Endometrium (tissue), 2 donors: ENCODE results near the gene VSIG10L.
A peak's percentile ranks its signal among the peaks of the same experiment; 100 is the strongest.

Experiments
- FAIRE-seq: peaks from 2 replicates; lab custom pipeline; 2012; peaks lifted over from hg19 to GRCh38; lab: Jason Lieb, UNC
- donor health status: control.
- donor health status: control.

VSIG10L gene

GRCh38 chr19:51341976-51342580 lies at the start of gene VSIG10L:
VSIG10L (minus strand) TSS chr19:51342139; CDS start chr19:51342124, 15 bp downstream.
- no peak for FAIRE-seq

- FAIRE-seq: no peak
Measured at GRCh38 chr19:51391073-51391611, 49.2 kb upstream of the VSIG10L start.

DNA sequence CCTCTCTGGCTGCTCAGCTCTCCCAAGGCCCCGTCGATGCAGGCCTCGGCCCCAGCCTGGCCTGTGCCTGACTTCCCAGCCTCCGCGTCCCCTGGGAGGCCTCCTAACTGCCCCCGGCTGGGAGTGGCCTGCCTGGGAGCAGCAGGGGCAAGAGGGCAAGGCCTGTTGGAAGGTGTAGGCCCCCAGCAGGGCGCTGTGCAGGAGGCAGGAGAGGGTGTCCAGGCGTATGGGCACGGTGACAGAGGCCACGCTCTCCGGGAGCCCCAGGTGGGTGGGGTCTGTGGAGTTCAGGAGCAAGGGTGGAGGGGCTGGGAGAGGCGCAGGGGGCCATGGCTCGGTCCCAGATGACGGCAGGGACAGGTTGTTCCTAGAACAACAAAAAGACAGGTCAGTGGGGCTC lies 47.2 kb upstream of the VSIG10L start:
- FAIRE-seq: no peak

DNA sequence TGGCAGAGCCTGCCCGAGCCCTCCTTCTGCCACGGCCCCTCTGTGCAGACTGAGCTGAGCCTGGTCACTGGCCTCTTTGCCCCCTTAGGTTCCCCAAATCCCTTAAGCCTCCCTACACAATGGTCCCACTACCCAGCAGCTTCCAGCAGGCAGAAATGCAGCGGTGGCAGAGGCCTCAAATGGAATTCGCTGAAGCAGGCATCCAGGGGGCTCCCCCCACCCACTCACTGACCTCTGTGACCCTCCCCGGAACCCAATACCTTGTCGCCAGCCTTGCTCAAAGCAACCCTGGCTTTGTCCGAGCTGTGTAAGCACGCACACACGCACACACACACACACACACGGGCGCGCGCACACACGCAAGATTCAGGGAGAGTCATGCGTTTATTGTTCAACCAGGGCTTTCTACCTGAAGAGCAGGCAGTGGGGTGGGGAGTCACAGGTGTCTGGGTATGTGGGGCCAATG lies 46.0 kb upstream of the VSIG10L start, which contains the start of gene LIM2:
Gene LIM2 (minus strand): TSS at position 51 of the 466 bp plus-strand sequence. CDS start 531 bp downstream, outside the sequence.
- FAIRE-seq: no peak

GRCh38 chr19:51386882-51387520 lies 45.1 kb upstream of the VSIG10L start:
- FAIRE-seq: no peak

GRCh38 chr19:51382004-51382403 lies 40.1 kb upstream of the VSIG10L start:
- FAIRE-seq: no peak

GRCh38 chr19:51380379-51380778 lies 38.4 kb upstream of the VSIG10L start:
- no peak for FAIRE-seq

GRCh38 chr19:51377422-51377821 lies 35.5 kb upstream of the VSIG10L start:
- FAIRE-seq: no peak

DNA sequence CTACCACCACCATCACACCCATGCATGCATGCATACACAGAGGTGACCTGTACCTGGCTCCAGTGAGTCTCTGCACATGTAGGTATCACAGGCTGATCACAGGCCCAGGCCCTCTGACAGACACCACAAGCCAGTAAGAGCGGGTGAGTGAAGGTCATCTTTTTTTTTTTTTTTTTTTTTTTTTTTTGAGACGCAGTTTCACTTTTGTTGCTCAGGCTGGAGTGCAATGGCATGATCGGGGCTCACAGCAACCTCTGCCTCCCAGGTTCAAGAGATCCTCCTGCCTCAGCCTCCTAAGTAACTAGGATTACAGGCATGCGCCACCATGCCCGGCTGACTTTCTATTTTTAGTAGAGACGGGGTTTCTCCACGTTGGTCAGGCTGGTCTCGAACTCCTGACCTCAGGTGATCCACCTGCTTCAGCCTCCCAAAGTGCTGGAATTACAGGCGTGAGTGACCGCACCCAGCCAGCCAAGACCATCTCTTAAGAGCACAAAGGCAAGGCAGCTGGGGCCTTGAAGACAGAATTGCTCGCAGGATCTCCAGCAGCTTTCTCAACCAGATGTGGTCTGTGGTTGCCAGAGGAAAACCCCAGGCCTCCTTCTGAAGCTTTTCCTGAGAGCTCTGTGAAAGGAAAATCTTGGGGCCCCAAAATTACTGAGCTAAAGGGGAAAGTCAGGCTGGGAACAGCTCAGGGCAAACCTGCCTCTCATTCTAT lies 33.7 kb upstream of the VSIG10L start:
- no peak for FAIRE-seq

DNA sequence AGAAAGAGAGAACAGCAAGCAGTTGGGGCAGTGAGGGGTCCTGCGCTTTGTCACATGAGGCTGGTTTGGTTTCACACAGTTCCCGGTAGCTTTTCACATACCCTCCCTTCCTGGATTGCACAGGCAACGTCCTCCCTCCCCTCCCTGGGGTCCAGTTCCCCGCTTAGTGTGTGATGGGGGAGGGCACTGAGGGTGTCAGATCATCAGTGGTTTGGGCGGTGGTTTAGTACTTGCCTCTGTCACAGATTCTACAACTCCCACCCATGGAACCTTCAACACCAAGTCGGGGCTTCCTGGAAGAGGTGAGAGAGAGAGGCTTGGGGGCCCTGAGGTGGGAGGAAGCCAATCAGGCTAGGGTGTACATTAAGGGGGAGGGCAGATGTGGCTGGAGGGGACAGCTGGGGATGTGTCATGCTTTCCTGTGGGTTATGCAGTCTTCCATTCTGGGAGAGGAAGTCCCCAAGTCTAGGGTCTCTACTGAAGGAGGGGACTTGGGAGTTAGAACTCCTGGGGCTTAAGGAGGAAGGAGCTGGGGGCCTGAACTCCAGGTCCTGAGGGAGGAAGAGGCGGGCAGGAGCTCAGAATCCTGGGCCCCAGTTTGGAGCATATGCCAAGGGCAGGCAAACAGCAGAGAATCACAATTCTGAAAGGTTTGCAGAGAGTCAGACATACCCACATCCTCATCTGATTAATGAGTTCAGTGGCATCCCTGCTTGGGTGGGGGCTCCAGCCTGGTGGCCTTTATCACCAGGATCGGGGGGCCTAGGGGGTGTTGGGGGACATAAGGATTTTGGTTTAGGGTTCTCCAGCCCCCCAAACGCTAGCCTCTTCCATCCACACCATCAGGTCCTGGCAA lies 30.9 kb upstream of the VSIG10L start, which contains the start of gene NKG7:
Gene NKG7 (minus strand): TSS at position 6 of the 856 bp plus-strand sequence. CDS start 119 bp downstream, outside the sequence.
- no peak for FAIRE-seq

DNA sequence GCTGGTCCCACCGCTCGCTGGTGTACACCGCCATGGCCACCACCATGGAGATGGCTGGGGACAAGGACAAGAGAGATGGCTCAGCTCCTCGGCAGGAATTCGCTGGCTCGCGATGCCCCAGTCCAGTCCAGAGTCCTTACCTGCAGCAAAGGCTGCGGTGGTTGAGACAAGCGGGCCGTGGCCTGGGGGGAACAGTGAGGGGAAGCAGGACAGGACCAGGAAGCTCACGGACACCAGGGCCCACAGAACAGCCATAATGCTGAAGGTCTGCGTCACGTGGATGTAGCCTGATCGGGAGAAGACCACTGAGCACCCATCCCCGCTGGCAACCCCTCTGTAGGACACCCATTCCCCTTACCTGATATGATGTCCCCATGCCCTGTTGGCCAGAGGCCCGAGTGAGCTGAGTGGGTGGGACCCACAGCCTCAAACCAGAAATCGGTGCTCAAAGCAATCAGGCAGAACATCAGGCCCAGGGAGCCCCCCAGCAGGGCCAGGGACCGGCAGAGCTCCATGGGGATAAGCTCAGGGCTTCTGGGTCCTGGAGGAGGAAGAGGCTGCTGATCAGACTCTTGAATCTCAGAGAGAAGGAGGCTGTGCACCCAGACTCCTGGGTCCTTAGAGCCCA lies 30.2 kb upstream of the VSIG10L start:
- FAIRE-seq: no peak

DNA sequence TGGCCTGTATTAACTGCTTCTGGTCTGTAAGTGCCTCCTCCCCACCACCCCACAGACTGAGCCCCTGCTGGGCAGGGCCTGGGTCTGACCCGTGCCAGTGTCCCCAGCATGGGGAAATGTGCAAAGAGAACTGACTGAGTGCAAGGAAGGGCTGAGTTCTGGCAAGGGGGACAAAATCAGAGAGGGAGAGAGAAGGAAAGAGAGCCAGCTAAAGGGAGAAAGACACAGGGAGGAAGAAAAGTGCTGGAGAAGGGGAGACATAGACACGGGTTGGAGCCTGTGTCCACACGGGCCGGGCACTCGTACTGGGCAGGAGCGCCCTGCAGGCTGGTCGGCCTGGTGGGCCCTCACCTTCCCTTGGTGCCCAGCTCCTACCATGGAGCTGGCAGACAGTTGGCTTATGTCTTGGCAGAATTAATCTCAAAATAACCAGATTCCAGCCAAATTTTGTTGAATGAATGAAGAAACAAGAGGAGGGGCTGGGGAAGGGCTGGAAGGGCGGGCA lies 29.3 kb upstream of the VSIG10L start:
- FAIRE-seq: no peak

DNA sequence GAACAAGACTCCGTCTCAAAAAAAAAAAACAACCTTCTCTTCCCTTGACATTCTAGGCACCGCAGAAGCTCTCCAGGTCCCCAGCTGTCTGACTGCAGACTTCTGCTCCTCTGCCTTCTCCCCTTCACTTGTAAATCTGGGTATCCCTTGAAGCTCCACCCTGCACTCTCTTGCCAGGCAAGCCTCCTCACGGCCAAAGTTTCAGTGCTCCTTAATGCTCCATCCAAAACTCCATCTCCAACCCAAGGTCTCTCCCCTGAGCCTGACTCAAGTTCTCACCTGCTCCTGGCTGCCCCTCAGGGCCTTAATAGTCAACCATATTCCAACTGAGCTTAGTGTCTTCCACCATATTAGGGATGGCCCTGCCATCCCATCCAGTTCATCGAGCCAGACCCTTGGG lies 28.3 kb upstream of the VSIG10L start:
- FAIRE-seq: no peak

- FAIRE-seq: no peak
Measured at GRCh38 chr19:51368366-51369282, 26.7 kb upstream of the VSIG10L start, which contains the start of gene CLDND2. CLDND2 (minus strand) TSS chr19:51369003; CDS start chr19:51368577, 426 bp downstream.

DNA sequence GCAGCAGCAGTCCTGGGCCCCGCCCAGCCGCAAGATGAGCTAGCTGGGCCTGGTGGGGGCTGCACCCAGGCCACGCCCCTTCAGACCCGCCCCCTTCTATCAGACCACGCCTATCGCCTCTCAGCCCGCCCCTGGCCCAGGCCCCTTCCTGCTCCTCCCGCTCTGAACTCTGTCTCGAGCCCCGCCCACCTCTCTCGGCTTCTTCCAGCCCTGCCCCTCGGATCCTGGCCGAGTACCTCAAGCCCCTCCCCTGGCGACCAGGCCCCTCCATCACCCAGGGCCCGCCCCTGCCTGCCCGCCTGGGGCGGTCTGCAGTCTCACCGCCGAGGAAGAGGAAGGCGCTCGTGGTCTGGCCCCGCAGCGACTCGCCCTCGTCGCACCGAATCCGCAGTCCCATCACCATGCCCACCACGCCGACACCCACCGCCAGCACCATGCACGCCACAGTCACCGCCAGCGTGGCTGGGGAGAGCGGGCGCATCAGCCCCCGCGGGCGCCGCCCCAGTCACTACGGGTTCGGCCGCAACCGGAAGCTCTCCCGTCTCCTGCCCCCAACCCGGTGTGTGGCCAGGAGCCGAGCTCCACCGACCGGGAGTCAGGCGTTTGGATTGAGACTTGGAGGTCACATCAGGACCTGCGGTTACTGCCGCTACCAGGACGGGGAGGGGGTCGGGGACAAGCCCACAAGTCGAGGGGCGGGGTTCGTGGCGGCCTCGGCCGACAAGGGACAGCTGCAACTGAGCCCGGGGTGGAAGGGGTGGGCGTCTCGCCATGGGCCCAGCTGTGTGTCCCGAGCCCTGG lies 25.8 kb upstream of the VSIG10L start:
- FAIRE-seq: peak; percentile 95

DNA sequence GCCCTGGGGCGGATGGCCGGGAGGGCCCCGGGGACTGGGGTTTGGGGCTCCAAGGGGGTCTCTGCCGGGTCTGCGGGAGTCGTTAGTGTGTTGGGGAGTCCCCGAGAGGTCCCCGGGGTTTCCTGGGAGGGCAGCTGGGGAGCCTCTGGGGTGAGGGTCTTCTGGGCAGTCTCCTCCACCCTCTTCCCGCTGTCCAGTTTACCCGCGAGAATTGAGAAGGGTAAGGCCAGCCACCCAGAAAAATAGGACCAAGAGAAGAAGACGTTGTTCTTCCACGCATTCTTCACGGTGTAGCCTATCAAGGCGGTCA lies 25.3 kb upstream of the VSIG10L start:
- no peak for FAIRE-seq

DNA sequence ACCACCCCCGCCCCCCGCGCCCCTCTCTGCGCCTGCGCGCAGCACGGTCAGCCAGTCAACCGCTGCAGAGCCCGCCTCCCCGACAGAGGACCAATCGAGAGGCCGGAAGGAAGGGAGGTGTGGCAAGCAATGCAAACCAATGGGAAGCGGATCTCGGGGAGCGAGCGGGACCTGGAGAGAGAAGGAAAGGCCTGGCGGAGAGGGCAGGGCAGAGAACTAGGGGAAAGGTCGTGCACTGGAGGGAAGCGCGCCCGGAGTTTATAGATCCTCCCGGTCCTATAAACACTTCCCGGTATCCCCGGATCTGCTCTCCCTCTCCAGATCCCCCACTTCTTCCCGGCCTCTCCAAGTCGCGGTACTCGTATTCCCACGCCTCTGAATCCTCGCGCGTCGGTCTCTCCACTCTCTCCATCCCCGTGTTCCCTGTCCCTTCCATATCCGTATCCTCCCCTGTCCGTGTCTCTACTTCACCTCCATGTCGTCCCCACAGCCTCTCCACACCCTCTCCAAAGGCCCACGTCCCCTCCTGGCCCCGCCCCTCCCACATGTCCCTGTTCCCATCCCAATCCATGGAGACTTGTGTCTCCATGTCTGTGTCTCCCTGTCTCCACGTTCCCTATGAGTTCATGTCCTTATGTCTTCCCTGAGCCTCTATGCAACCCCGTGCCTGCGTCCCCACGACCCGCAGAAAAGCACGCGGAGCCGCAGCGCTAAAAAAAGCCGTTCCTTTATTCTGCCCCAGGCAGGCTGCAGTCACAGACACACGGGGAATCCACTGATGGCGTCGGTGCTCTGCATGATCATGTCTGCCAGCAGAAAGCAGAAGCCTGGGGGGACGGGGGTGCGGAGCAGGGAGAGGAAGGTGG lies 24.7 kb upstream of the VSIG10L start:
- FAIRE-seq: no peak

DNA sequence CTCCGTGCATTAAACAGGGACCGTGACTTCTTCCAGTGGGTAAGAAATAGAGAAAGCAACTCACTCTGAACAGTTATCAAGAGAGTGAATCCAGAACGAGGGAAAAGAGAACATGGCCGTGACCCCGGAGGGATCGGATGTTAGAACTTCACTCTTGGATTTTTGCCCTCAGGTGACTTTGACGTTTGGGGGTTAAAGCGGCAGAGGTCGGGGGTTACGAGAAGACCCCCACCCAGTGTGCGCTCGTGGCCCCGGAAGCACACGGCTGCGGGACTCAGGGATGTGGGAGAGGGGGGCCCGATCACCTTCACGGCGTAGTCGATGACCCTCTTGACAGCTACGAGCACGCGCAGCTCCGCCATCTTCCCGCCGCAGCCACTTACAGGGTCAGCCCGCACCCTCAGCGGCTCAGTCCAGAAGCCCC lies 24.0 kb upstream of the VSIG10L start, which contains the start of gene ETFB:
Gene ETFB (minus strand): TSS at position 424 of the 424 bp plus-strand sequence. CDS start 62 bp downstream, at position 362.
- FAIRE-seq: no peak
